ENCODE results near the gene MAP1LC3B.
A peak's percentile ranks its signal among the peaks of the same experiment; 100 is the strongest.
"Not testable (repeated sequence)": the region's sequence is repeated elsewhere in the genome, so short reads cannot be mapped to it uniquely, and the experiment has no call there.

Gene MAP1LC3B

GRCh38 chr16:87383505-87384161, 8.5 kb upstream of the MAP1LC3B start, which contains the start of gene FBXO31:
FBXO31 (minus strand) TSS chr16:87383776; CDS start chr16:87383744, 32 bp downstream.
- peak within 1 kb of the TSS; percentile 76 for H3K4me3 ChIP-seq (ENCODE audit: low read length)
- DNase-seq (ENCODE audit: low read depth): peak; percentile 91
- no peak for TF ChIP-seq CTCF (conservative IDR thresholded peaks at IDR 0.05; ENCODE audit: low read length)

GRCh38 chr16:87384162-87384874, 7.8 kb upstream of the MAP1LC3B start:
- no peak for TF ChIP-seq CTCF (conservative IDR thresholded peaks at IDR 0.05; ENCODE audit: low read length)
- peak overlapping the region; percentile 67 for H3K4me3 ChIP-seq (ENCODE audit: low read length)
- no peak for DNase-seq (ENCODE audit: low read depth)

GRCh38 chr16:87384875-87385167, 7.3 kb upstream of the MAP1LC3B start:
- peak overlapping the region; percentile 67 for H3K4me3 ChIP-seq (ENCODE audit: low read length)
- DNase-seq (ENCODE audit: low read depth): not testable (repeated sequence)

- no peak for TF ChIP-seq CTCF (conservative IDR thresholded peaks at IDR 0.05; ENCODE audit: low read length)
- peak; percentile 99 for DNase-seq (ENCODE audit: low read depth)
- H3K4me3 ChIP-seq (ENCODE audit: low read length): peak overlapping the region; percentile 25
Observed at GRCh38 chr16:87387942-87388817, 4.0 kb upstream of the MAP1LC3B start.

GRCh38 chr16:87388818-87389134, 3.4 kb upstream of the MAP1LC3B start:
- DNase-seq (ENCODE audit: low read depth): no peak
- no peak for TF ChIP-seq CTCF (conservative IDR thresholded peaks at IDR 0.05; ENCODE audit: low read length)
- H3K4me3 ChIP-seq (ENCODE audit: low read length): no peak overlapping the region

- TF ChIP-seq CTCF (conservative IDR thresholded peaks at IDR 0.05; ENCODE audit: low read length): no peak
- DNase-seq (ENCODE audit: low read depth): no peak
- H3K4me3 ChIP-seq (ENCODE audit: low read length): no peak overlapping the region
Observed at GRCh38 chr16:87389245-87389644, 2.9 kb upstream of the MAP1LC3B start.

- not testable (repeated sequence) for H3K4me3 ChIP-seq (ENCODE audit: low read length); DNase-seq (ENCODE audit: low read depth)
Observed at GRCh38 chr16:87389914-87390313, 2.2 kb upstream of the MAP1LC3B start.

All from AG10803 (cell line).